GM18909 (cell line): ENCODE data around the gene JPH2.

ENCODE experiments used
- ATAC-seq: cut with Tn5 transposase; IDR thresholded peaks from one replicate; pipeline ENCODE4 v1.9.1; 2021; ENCODE audit warnings: mild to moderate bottlenecking; ENCODE audit not compliant: unreplicated experiment, poor library complexity

The JPH2 gene

DNA sequence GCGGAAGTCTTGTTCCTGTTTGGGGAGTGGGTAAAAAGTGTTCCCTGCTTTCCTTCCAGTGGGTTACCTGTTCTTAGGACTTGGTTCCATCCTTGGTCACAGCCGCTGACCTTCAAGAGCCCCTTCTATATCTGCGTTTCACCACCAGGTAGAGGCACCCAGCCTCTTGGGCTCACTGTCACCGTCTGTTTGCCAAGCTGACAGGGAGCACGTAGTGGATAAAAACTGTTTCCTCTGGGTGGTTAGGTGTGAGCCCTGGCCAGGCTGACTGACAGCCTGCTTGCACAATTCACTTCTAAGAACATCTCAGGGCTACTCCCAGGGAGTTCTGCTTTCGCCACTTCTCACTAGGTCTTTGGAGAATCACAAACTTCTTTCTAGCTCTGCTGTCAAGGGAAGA is 1.8 kb upstream of the JPH2 start:
- no peak for ATAC-seq

- no peak for ATAC-seq
Observed at GRCh38 chr20:44187772-44188709, 1.1 kb upstream of the JPH2 start.

DNA sequence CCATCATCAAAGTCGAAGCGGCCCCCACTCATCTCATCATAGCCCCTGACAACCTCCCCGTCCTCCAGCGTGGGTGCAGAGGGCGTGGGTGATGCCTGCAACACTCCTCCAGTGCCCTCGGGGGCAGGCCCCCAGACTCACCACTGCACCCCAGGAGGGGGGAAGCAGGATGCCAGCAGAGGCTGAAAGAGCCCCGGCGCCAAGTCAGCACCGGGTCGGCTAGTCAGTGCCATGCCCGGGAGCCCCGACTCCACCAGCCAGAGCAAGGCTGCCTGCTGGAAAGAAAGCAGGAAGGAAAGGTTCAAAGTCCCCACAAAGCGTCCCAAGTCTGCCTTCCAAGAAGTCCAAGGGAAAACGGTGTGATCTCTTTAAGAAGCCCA is 324 bp downstream of the JPH2 start:
- no peak for ATAC-seq

DNA sequence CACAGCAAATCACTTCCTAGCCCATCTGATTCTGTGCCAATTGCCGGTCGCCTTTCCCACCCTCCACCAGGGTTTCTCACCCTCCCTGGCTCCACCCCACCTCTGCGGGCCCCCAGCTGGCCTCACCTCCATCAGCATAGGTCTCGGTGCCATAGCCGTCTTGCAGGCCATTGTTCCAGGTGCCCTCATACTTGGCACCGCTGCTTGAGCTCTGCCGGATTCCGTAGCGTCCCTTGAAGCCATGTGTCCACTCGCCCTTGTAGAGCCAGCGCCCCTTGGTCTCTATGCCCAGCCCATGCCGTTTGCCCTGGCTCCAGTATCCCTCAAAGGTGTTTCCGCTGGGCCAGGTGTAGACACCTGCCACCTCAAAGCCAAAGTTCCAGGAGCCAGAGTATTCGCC is 787 bp downstream of the JPH2 start:
- no peak for ATAC-seq

DNA sequence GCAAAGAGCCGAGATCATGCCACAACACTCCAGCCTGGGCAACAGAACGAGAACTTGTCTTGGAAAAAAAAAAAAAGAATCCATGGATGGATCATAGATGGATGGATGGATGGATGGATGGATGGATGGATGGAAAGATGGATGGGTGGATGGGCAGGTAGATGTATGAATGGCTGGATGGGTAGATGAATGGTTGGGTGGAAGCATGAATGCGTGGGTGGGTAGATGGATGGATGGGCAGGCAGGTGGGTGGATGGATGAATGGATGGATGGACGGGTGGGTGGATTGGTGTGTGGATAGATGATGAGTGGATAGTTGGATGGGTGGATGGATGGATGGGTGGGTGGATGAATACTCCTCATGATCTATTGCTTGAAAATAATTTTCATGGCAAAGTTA is 1.4 kb downstream of the JPH2 start:
- no peak for ATAC-seq

GRCh38 chr20:44183282-44183681 is 3.7 kb downstream of the JPH2 start:
- no peak for ATAC-seq

- ATAC-seq = no peak
Observed at GRCh38 chr20:44182863-44183262, 4.1 kb downstream of the JPH2 start.

- no peak for ATAC-seq
Observed at GRCh38 chr20:44182135-44182765, 4.7 kb downstream of the JPH2 start.

DNA sequence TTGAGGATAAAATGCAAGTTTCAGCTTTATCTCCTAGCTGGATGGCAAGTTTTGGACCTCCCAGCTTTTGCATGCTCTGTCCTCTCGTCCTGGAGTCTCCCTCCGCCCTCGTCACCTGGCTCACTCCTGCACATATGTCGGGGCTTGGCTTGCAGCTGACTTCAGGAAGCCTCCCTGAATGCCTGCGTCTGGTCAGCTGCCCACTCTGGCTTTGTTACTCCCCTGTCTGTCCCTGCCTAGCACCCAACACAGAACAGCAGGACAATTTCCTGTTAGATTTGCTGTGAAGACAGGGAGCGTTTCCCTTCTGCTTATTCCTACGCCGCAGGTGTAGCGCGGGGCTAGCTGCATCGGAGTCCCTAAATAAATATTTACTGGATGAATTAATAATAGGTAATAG is 5.4 kb downstream of the JPH2 start:
- ATAC-seq = no peak

DNA sequence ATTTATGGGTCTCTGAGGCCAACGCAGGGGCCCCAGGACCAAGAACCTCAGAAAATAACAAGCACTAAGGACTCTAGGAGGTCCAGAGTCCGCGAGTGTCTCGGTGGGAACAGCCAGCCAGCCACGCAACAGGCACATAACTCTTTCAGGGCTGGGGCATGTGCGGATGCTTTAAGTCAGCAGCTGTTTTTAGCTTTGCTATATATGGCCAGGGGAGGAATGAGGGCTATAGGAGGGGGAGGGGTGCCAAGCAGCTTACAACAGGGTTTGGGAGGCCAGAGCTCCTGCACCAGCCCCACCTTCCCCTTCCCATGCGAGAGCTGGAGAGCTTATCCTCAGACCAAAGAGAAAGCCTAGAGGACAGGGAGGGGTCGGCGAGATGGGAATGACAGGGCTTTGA is 6.2 kb downstream of the JPH2 start:
- no peak for ATAC-seq

DNA sequence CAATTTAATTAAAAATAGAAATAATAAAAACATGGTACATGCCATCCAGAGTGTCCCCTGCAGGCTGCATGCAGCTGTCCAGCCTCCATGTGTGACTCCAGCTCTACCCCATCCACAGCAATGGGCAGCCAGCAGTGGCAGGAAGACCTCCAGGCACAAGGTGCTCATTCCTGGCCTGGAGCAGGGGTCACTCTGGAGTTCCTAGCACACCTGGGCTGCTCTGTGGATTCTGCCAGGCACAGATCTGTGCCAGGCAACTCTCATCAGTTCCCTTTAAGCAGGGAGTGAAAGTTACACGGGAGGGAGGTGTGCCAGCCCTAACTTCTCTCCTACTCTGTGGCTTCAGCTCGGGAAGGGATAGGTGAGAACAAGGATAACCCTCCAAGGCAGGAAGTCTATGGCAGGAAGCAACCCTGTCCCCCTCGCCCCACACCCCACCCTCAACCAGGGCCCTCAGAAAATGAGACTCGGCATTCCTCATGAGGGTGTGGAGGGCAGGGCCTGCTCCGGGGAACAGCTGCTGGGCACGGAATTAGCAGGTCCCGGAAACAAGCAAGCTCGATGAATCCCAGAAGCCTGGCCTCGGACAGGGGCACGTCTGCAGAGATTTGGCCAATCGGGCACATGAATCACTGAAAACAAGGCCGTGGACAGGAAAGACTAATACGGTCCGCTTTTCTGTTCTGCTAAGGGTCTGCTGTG is 10.0 kb downstream of the JPH2 start:
- no peak for ATAC-seq

- no peak for ATAC-seq
Observed at GRCh38 chr20:44174996-44175765, 11.8 kb downstream of the JPH2 start.

DNA sequence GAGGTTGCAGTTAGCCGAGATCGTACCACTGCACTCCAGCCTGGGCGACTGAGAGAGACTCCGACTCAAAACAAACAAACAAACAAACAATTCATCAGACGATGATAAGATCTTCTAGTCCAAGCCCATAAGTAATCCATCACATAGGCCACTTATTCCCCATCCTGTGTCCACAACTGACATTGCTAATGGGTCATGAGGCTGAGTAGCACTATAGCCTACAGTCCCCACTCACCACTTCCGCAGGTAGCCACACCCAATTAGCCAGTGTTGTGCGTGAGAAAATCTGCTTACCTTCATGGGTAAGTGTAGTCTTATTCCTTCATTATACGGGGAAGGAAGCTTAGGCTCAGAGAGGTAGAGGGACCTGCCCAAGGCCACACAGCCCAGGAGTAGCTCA is 13.1 kb downstream of the JPH2 start:
- no peak for ATAC-seq

DNA sequence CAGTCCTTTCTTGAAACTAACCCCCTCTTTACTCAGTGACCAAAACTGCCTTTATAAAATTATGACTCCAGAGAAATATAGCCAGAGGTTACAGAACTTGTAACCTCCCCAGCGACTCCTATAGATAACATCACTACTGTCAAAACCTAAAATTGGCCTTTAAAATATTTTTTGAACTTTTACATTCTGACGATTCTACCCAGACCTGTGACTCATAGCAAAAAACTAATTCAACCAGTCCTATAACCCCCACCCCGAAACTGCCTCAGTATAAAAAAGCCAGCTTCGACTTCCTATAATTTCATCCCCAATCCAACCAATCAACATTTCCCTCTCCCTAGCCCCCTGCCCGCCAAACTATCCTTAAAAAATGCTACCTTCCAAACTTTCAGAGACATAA is 13.9 kb downstream of the JPH2 start:
- no peak for ATAC-seq

DNA sequence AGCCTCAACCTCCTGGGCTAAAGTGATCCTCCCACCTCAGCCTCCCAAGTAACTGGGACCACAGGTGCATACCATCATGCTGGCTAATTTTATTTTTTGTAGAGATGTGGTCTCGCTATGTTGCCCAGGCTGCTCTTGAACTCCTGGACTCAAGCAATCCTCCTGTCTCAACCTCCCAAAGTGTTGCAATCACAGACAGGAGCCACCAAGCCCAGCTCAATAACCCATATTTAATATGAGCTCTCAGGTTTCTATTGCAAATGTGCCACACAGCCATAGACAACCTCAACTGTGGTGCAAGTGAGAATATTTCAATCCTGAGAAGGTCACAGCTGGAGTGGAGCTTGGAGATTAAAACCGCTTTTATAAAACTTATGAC is 14.4 kb downstream of the JPH2 start:
- no peak for ATAC-seq

DNA sequence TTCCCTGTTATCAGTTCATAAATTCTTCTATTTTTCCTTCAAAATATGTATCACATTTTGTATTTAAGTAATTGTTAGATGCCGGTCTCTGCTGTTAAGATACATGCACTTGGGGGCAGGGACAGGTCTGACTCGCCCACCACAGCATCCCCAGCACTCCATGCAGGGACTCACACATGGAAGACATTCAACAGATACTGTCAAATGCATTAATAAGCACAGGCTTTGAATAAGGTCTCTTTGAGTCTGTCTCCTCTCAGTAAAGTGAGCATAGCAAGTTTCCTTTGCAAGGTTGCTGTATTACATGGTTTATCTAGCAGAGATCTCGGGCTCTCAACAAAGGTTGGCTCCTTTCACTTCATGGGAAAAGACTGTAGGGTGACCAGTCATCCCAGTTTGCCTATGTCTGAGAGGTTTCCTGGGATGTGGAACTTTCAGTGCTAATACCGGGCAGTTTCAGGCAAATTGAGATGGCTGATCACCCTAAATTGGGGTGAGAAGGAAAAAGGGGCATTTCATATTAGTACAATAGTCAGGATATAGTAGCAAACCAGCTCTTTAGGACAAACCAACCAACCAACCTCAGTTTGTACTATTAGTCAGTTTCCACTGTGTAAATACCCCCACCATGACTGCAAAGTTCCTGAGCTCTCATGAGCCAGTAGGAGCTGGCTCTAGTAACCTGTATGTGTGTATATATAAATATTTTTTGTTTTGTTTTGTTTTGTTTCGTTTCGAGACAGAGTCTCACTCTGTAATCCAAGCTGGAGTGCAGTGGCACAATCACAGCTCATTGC is 15.0 kb downstream of the JPH2 start:
- no peak for ATAC-seq

- no peak for ATAC-seq
Observed at GRCh38 chr20:44170816-44171410, 16.1 kb downstream of the JPH2 start.

- no peak for ATAC-seq
Observed at GRCh38 chr20:44167736-44168135, 19.3 kb downstream of the JPH2 start.

- ATAC-seq = no peak
Observed at GRCh38 chr20:44166477-44166876, 20.5 kb downstream of the JPH2 start.
